OCI-LY7 (cell line): ENCODE results near the gene TEX44.

Experiments used
- CTCF ChIP-seq: fragments of 200-600 bp; sonication (generic); conservative IDR thresholded peaks from 2 replicates; pipeline ENCODE4 v1.5.1; 2014; ENCODE audit warnings: mild to moderate bottlenecking, antibody characterized with exemption, low read length, moderate library complexity, mixed read lengths
- EZH2phosphoT487 ChIP-seq: fragments of 200-600 bp; sonication (generic); IDR thresholded peaks from 2 replicates; pipeline ENCODE4 v1.6.1; 2018; ENCODE audit warnings: low read depth, borderline replicate concordance, mild to moderate bottlenecking, mixed run types, antibody characterized with exemption, low read length, moderate library complexity, mixed read lengths

GRCh38 chr2:231597014-231597611, 4.4 kb downstream of the TEX44 start:
- TF ChIP-seq CTCF: no peak
- no peak for TF ChIP-seq EZH2phosphoT487
